HG03175 (cell line): ENCODE data around the gene CRNKL1.

Experiments used
- ATAC-seq: cut with Tn5 transposase; IDR thresholded peaks from one replicate; pipeline ENCODE4 v1.9.1; 2021; ENCODE audit warnings: mild to moderate bottlenecking, moderate library complexity; ENCODE audit not compliant: unreplicated experiment

Gene CRNKL1

DNA sequence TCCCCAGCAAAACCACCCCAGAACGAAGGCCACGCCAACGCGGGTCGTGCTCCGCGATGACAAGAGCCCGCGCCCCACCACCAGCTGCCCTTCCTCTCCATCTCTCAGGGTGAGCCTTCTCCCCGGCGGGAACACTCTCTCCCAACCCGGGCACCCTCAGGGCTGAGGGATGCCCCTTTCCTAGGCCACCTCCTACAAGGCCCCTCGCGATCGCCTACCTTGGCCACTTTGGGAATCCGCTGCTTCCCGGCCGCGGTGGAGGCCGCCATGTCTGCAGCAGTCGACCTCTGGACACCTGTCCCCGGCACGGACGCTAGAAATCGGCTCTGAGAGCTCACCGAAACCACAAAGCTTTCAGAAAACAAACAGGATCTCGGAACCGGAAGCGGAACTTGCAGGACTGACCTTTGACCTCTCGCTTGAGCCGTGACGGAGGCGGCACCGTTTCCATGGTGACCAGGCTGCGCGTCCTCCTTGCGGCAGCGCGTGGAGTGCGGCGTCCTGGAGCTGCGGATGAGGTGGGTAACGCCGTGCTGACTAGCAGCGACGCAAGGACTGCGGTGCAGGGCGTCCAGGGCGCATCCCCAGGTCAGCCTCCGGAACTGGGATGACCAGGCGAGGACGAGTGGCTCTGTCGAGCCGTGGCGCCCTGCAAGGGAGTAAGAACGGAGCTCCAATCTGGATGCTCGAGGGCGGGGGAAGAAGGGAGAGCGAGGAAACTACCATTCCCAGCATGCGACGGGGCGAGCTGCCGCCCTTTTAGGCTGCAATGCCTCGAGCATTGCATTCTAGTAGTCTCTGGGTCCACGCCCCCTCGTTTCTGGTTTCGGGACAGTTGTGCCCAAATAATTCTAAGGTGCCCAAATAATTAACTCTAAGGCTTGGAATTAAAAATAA is at the start of gene CRNKL1, which contains the start of gene CFAP61:
TSS of gene CRNKL1 (minus strand) at position 393 of the 897 bp plus-strand sequence. CDS start at position 269, 124 bp downstream.
TSS of gene CFAP61 (plus strand) at position 459 of the 897 bp plus-strand sequence. CDS start 4,122 bp downstream, outside the sequence.
- ATAC-seq: peak; percentile 94

DNA sequence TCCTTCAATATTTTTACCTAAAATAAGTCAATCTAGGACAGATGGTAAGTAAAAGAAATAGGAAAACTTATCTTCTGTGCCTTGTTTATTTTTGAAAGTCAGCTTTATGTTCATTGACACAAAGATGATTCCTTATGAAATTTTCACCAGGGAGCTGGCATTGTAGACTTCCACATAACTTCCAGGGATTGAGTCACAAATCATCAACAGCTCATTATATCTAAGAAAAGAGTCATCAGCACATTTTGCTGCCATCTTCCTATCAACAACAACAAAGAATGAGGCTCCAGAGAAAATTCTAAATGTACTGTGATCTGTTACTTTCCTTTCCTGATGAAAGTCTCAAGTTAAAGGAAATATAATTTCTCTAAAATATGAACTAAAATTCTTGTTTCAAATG is 48.6 kb upstream of the CRNKL1 start:
- no peak for ATAC-seq

DNA sequence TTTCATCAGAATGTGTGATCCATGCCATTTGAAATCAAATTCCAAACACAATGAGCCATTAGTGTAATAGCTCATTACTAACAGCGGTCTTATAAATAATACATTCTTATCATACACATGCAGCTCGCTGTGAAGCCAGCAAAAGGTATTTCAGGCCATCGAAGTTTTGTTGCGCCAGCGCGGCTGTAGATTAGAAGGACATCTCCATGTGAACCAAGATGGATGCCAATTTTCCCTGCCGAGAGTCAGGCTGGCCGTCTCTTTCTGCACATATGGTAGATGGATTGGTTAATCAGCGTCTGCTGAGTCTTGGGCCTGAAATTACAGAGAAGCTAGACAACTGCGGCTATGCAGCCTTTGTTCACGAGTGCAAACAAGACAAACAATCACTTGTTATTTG is 44.2 kb upstream of the CRNKL1 start:
- ATAC-seq: no peak

DNA sequence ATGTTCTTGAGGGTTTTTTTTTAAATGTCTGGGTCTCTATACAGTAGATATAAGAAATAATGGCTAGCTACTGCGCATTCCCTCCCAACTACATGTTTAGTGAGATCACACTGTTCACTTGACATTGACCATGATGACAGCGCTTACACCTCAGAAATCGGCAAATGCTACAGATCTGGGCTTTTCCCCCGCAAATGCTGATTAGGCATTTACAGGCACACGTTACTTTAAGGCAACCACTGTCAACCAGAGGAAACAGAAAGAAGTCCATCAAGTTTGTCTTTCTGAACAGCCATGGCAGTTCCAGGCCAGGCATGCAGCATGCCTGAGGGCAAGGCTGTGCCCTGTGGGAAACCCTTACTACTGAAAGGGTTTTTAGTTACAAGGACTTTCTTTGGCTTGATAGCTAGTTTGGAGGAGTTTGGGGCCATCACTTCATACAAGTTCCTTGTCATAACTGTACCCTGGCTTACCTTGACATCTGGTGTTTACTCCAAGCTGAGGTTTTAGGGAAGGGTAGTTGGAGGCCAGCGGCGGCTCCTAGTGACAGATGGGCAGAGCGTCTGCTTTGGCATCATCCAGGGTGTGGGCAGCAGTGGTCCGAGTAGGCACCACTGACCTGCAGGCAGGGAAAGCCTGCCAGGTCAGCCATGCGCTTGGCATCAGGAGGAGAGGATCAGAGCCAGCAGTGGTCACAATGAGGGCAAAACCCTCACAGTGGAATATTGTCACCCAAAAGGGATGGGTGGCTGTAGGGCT is 43.0 kb upstream of the CRNKL1 start:
- no peak for ATAC-seq

DNA sequence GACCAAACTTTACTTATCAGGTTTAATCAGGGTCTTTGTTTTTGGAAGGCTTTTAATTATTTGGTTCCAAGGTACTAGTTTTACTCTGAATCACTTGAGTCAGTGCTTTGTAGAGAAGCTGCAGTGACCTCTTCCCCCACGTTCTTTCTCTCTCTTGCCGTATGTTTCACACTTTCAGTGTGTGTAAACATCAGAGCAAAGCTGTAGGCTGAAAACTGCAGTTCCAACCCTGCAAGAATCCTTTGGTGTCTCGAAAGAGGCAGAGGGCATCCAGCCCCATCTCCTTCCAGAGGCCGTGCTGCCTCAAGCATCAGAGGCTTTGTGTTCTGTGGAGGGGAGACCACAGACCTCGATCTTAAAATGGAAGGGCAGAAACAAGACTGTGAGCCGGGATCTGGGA is 42.1 kb upstream of the CRNKL1 start:
- ATAC-seq: no peak

DNA sequence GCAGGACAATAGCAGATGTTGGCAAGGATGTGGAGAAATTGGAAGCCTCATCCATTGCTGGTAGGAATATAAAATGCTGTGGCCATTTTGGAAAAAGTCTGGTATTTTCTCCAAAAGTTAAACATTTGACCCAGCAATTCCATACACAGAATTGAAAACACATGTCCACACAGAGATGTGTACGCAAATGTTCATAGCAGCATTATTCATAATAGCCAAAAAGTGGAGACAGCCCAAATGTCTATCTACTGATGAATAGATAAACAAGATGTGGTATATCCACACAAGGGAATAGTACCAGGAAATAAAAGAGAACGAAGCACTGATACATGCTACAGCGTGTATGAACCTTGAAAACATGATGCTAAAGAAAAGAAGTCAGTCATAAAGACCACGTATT is 40.6 kb upstream of the CRNKL1 start:
- no peak for ATAC-seq

DNA sequence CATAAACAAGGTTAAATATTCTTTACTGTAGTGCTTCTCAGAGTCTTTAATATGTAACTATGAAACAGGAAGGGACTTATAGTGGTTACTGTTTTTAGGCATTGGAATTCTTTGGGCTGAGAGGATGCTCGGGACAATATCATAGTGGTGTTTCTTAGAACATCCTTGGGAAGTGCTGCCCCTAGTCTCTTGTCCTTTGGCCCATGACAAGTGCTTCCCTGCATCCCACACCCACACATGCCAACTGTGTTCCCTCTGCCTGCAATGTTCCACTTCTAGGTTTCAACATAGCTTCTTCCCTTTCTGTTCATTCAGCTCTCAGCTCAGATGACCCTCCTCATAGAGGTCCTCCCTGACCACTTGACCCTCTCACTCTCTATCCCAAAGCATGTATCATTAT is 37.7 kb upstream of the CRNKL1 start:
- no peak for ATAC-seq

DNA sequence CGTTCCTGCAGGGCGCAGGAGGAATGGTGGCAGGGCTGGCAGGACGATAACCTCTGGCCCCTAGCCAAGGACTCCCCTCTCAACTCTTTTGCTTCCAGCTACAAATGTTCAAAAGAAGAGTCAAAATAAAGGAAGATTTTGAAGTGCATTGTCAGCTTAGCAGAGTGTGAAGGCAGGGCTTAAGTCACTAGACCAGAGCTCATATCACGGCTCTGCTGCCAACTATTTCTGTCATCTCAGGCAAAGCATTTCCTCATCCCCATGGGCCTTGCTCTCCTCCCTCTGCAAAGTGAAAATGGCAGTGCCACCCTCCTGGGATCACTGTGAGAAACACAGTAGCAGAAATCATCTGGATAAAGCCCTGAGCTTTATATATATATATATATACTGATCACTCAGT is 36.8 kb upstream of the CRNKL1 start:
- ATAC-seq: no peak

DNA sequence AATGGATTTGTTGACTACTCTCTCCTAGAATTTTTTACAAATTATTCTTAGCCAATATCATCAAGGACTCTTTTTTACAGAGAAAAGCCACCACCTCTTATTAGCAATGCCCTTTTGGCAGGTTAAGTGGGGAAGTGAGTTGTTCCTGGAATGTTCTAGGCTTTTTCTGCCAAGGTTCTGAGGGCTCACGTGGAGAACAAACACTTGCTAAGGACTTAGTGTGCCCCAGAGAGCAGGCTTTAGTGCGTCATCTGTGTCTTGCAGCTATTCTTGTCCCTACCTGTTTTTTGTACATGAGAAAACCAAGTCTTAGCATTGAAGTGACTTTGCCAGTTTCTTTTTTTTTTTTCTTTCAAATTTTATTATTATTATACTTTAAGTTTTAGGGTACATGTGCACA is 33.5 kb upstream of the CRNKL1 start:
- ATAC-seq: no peak

DNA sequence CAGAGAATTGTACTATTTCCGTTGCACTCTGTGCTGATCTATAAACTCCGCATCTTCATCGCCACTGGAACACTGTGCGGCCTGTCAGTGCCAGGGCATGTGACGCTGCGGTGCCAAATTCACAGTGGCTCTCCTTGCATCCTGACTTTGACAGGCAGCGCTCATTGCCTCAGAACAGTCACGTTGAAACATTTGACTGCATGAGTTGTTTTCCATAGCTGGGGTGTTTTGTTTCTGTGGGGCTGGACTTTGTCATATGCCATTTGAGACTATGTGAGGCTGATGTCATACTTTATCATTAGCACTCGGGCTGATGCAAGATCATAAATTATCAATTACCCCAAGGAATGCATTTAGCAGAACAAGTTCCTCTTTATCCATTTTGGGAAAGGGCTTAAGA is 32.8 kb upstream of the CRNKL1 start:
- ATAC-seq: no peak

DNA sequence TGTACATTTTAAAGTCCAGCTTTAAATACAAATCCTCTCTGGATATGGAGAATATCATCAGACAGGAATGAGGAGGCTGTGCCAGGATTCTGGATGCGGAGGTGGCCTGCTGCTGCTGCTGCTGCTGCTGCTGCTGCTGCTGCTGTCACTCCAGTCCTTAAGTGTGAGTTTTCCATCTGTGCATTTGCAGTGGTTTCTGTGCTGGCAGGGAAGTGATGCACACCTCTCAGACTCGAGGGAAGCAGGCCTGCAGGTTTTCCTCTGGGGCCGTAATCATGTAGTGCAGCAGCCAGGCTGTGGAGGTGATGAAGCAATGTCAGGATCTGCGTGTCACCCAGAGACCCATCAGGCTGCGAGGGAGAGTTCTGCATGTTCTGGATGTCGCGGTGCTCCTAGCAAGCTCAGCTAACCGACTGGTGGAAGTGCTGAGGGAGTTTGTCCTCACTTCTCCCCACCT is 32.1 kb upstream of the CRNKL1 start:
- no peak for ATAC-seq

DNA sequence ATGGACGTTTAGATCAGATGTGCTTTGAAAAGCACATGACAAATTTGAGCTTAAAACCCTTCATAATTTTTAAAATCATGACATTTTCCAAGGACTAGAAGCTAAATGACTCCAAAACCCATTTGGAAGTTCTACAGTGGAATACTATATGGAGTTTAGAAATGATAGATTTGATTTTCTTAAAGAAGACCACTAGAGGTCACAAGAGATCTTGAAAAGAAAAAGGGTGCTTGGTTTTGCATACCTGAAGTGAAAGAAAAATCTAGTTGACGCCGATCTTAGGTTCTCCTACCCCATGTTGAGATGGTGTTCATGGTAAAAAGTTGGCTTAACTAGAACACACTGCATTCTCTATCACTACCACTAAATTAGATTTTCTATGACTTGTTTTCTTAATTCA is 31.5 kb upstream of the CRNKL1 start:
- ATAC-seq: no peak

DNA sequence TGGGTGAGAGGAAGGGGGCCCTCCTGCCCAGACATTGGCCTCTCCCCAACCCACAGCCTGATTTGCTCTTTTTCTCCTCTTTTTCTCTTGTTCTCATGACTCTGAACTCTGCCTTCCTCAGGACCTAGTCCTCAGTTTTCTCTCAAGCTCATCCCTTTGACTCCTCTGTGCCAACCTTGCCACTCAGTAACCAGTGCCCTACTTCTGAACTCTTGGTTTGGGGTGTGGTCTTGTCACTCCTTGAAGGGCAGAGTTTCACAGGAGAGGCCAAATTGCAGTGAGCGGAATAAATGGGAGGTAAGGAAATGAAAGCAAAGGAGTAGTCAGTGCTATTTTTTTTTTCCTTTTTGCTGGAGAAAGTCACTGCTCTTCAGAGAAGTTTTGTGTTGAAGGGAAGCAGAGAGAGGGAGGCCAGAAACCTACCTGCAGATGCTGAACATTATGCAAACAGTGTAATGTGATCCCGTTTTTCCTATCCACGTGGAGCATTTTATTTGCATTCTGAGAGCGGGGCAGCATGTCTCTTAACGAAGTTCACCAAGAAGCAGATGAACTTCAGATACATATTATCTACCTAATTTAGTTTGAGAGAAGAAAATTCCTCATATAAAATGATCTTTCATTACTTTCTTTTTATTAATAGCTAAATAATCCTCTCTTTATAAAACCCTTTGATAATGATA is 27.0 kb upstream of the CRNKL1 start:
- no peak for ATAC-seq

DNA sequence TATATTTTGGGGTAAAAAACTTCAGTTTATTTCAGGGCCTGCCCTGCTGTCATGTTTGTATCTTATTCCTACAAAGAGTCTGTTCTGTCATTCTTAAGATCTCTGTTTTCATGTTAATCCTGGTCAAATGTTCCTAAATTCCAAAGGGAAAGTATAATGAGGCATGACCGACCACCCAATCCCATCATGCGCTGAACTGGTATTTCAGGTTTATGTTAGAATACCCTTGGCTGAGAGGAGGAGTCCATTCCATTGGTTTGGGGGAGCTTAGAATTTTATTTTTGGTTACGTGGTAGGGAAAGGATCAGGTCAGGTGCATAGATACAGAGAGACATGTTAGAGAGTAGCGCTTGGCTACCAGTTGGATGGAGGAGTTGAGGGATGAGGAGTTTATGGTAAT is 25.8 kb upstream of the CRNKL1 start:
- no peak for ATAC-seq

DNA sequence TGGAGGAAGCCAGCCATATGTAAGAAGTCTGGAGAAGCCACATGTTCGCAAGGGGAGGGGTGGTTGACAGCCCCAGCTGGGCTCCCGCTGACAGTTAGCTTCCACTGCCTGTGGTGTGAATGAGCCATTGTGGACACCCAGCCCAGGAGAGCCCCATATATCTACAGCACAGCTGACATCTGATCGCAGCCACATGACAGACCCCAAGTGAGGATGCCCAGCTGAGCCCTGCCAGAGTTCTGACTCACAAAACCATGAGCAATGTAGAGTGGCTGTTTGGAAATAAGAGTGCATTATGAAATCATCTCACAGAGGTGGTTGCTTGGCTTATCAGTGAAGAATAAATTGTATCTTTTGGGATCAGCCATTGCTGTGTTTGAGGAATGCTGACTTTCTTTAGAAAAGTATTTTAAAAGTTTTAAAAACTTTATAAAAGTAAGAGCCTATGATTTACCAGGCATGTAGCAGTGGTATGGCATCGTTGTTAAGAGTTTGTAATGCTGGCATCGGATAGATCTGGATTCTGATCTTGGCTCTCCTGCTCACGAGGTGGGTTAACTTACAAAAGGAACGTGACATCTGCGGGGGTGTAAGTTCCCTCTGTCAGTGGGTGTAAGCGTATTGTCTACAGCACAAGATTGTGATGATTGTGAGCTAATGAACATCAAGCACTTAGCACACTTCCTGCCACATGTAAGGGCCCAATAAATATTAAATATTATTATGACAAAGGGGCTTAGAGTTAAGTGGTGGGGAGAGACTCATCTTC is 24.2 kb upstream of the CRNKL1 start:
- ATAC-seq: no peak

DNA sequence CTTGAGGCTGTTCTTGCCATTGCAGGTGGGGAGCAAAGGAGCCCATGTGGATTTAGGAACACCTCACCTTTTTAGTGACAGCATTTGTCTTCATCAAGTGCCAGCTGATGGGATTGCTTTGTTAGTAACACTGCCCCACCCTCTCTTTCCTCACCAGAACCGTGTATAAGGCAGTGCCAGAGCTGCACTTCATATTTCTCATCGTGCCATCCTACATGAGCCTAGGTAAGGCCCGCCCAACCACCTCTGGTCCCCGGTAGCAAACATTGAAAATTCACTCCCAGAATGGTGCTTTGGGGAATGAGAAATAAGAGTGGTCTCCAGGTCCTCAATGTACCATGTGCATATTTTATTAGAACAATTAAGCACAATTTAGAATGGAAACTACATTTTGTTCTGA is 22.8 kb upstream of the CRNKL1 start:
- no peak for ATAC-seq

DNA sequence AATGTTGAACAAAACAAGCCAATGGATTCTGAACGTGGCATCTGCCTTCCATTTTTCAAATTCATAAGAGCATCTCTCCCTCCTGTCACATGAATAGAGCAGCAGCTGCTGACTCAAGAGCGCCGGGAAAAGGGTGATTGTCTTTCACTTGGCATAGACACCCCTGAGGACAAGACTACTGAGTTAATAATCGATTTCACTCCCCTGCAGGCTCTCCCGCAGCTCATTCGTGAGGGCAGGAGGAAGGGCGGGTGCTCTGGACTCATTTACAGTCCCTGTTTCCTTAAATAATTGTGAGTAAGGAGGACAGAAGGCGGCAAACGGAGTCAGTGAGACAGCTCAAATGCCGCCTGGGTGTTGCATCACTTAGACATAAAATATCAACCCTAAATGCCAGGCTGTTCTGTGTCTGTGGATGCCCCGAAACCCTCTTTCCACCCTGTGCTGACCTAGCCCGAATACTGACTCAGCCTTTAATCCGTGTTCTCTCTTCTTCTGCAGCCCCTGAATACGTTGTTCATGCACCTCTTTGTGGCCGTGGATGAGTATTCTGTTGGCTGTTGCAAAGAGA is 21.6 kb upstream of the CRNKL1 start:
- ATAC-seq: no peak

DNA sequence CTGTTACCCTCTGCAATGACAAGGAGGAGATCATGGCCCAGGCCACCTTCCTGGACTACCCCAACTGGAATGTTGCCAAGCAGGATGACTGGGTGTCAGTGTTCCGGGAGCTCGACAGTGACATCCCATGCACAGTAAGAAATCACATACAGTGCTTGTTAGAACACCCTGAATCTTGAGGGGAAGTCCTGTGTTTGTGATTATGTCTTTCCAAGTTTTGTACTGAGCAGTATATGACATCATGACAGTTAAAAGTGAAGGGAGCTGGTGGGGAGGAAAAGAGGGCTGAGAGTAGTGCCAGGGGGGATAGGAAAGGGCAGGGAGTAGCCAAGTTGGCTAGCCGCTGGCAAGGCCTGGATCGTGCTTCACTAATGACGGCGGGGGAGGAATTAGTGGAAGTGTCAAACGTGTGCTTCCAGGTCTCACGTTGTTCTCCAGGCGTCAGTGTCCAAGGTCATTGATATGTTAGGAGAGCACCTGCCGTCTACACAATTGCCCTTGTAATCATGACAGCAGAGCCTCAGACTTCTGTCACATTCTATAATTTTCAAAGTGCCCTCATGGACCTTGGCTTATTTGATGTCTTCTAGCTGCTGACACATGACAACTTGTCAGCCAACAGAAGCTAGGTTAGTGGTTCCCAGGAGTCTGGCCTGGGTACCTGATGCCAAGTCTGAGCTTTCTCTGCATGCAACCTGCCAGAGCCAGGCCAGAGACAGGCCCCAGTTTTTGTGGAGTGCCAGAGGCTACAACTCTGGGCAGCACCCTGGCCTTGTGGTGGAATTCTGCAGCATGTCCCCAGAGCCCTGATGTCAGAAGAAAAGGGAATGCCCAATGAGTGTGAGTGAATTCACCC is 18.8 kb upstream of the CRNKL1 start:
- no peak for ATAC-seq

DNA sequence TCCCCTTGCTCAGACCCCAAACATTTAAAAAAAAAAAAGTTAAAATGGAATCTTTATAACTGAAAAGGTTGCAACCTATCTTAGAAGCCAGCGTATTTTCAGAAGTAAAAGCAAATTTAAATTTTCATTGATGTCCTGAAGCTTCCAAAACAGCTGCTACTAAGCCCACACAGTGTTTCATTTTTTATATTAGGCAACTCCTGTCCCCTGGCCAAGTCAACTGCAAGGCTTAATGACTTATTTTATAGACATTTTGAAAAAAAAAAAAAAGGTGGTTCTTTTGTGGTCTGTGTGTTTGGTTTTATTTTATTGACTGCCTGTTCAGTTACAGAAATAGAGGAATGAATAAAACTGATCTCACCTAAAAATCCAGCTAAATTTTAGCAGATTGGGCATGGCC is 13.1 kb upstream of the CRNKL1 start:
- ATAC-seq: no peak
